Measurements from ENCODE around the gene THADA.

The THADA gene

GRCh38 chr2:43418680-43419079 is 177.2 kb downstream of the THADA start:
- ChIA-PET CTCF (interaction anchor here (0.9 kb wide), 1 partner anchor 490 kb away, joined by 3 read pairs; no protein-coding TSS in a partner anchor), POLR2A (no interaction called here)
- TF ChIP-seq ZNF423 (tag by site-specific recombination; IDR thresholded peaks at IDR 0.05): no peak
- no peak for TF ChIP-seq ZNF785 (tag by site-specific recombination; IDR thresholded peaks at IDR 0.05)
- no peak for TF ChIP-seq ZNF362 (tag by site-specific recombination; IDR thresholded peaks at IDR 0.05)
- TF ChIP-seq ZNF433 (tag by site-specific recombination; IDR thresholded peaks at IDR 0.05; ENCODE audit: low read depth): no peak
- TF ChIP-seq ZNF350 (tag by site-specific recombination; IDR thresholded peaks at IDR 0.05): no peak
- TF ChIP-seq ZBTB10 (tag by site-specific recombination; IDR thresholded peaks at IDR 0.05): no peak
- TF ChIP-seq ZNF449 (tag by site-specific recombination; IDR thresholded peaks at IDR 0.05): no peak
- TF ChIP-seq ZNF280C (tag by site-specific recombination; IDR thresholded peaks at IDR 0.05): no peak
- TF ChIP-seq ZSCAN30 (tag by site-specific recombination; IDR thresholded peaks at IDR 0.05): no peak
- TF ChIP-seq ZNF560 (tag by site-specific recombination; IDR thresholded peaks at IDR 0.05; ENCODE audit: borderline replicate concordance): no peak
- no peak for TF ChIP-seq ZNF354C (tag by site-specific recombination; IDR thresholded peaks at IDR 0.05; ENCODE audit: borderline replicate concordance, low read depth)
- no peak for TF ChIP-seq ZNF548 (tag by site-specific recombination; IDR thresholded peaks at IDR 0.05)
- TF ChIP-seq ZNF341 (tag by site-specific recombination; IDR thresholded peaks at IDR 0.05; ENCODE audit: low read depth): no peak
- no peak for TF ChIP-seq ZBTB11 (tag by site-specific recombination; conservative IDR thresholded peaks at IDR 0.05; ENCODE audit: low read depth)
- no peak for TF ChIP-seq ZNF658 (tag by site-specific recombination; IDR thresholded peaks at IDR 0.05)
- no peak for TF ChIP-seq ZNF555 (tag by site-specific recombination; conservative IDR thresholded peaks at IDR 0.05)
- no peak for TF ChIP-seq ZNF521 (tag by site-specific recombination; IDR thresholded peaks at IDR 0.05)
- TF ChIP-seq BCL6B (tag by site-specific recombination; IDR thresholded peaks at IDR 0.05): no peak
- no peak overlapping the region for H3K4me3 ChIP-seq (ENCODE audit: low read depth, low read length)
- no peaks in the 10 kb centered on the region for H3K9me3 ChIP-seq (ENCODE audit: control insufficient read depth, insufficient read depth, low read depth, low read length)
- peaks cover 22% of the 10 kb centered on the region; the same call in 1 of the 2 replicates for H3K4me1 ChIP-seq (ENCODE audit: control insufficient read depth, insufficient read depth, low read length)
- no peaks in the 10 kb centered on the region for H3K36me3 ChIP-seq (ENCODE audit: control insufficient read depth in 2 of 2, insufficient read depth in 1 of 2, low read length in 2 of 2)
- no peak overlapping the region for H3K27ac ChIP-seq (ENCODE audit: extremely low read depth, low read depth, low read length)

All from HEK293 (cell line).